Endothelial cell (in vitro differentiated cells): ENCODE data around the gene JCAD. TPM values are rescaled to one million over a fixed set of nuclear protein-coding genes. Genes with fewer than 3 reads are reported as not detected.

Source experiments
- DNase-seq: peaks from one replicate; pipeline ENCODE4 v3.0.0; 2021; ENCODE audit warnings: low spot score
- H3K27ac Mint-ChIP-seq: one replicate; pipeline ENCODE4 v1.8.0; 2021; ENCODE audit warnings: mixed read lengths, inconsistent platforms; ENCODE audit not compliant: unreplicated experiment
- H3K27me3 Mint-ChIP-seq: one replicate; pipeline ENCODE4 v1.8.0; 2021; ENCODE audit warnings: mild to moderate bottlenecking, moderate library complexity, mixed read lengths, inconsistent platforms; ENCODE audit not compliant: unreplicated experiment
- H3K36me3 Mint-ChIP-seq: one replicate; pipeline ENCODE4 v1.8.0; 2021; ENCODE audit warnings: mild to moderate bottlenecking, low read depth, mixed read lengths, inconsistent platforms; ENCODE audit not compliant: unreplicated experiment
- H3K4me1 Mint-ChIP-seq: one replicate; pipeline ENCODE4 v1.8.0; 2021; ENCODE audit warnings: mild to moderate bottlenecking, mixed read lengths, inconsistent platforms; ENCODE audit not compliant: unreplicated experiment
- H3K4me3 Mint-ChIP-seq: one replicate; pipeline ENCODE4 v1.8.0; 2021; ENCODE audit warnings: mild to moderate bottlenecking, mixed read lengths, inconsistent platforms; ENCODE audit not compliant: unreplicated experiment
- H3K9me3 Mint-ChIP-seq: one replicate; pipeline ENCODE4 v1.8.0; 2021; ENCODE audit warnings: mixed read lengths, inconsistent platforms; ENCODE audit not compliant: unreplicated experiment
- total RNA-seq: library from RNA; stranded (reverse); fragmentation: NEBNext Ultra II Directional; extraction: Animal tissue kit (Norgen Biotek cat#: 25700); gene quantifications from one replicate; pipeline ENCODE4 v1.2.1, GENCODE V29; 2021; ENCODE audit not compliant: unreplicated experiment
- TF ChIP-seq, protein P1 (sequence below): fragments of 200-600 bp; sonication (generic); IDR thresholded peaks from one replicate; pipeline ENCODE4 v1.5.0; 2021; ENCODE audit warnings: antibody characterized with exemption; ENCODE audit not compliant: unreplicated experiment

JCAD gene
- total RNA-seq, 1 donor from 2014 or later = 234 TPM

DNA sequence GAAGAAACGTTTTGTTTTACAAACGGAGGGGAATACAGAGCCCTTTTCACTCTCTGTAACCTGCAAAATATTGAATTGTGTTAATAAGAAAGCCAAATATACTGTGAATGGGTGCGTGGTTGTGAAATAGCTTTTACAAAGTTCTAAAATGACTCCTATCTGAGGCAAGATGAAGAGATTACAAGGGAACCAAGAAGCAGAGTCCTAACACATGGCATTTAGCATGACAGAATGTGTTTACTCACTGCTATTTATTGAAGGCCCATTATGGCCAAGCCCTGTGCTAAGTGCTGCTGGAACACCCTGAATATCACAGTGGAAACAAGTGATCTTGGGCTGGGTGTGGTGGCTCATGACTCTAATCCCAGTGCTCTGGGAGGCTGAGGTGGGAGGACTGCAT lies 12.9 kb downstream of the JCAD start:
- Mint-ChIP-seq H3K36me3 (peaks cover 84% of the 10 kb centered on the region), H3K27me3 (peaks cover 16% of the 10 kb centered on the region), H3K4me1 (peaks cover 93% of the 10 kb centered on the region), H3K9me3 (no peaks in the 10 kb centered on the region), H3K27ac (peak overlapping the region; percentile 48), H3K4me3 (peak overlapping the region; percentile 72)
- DNase-seq = no peak
- TF ChIP-seq, protein P1, sequence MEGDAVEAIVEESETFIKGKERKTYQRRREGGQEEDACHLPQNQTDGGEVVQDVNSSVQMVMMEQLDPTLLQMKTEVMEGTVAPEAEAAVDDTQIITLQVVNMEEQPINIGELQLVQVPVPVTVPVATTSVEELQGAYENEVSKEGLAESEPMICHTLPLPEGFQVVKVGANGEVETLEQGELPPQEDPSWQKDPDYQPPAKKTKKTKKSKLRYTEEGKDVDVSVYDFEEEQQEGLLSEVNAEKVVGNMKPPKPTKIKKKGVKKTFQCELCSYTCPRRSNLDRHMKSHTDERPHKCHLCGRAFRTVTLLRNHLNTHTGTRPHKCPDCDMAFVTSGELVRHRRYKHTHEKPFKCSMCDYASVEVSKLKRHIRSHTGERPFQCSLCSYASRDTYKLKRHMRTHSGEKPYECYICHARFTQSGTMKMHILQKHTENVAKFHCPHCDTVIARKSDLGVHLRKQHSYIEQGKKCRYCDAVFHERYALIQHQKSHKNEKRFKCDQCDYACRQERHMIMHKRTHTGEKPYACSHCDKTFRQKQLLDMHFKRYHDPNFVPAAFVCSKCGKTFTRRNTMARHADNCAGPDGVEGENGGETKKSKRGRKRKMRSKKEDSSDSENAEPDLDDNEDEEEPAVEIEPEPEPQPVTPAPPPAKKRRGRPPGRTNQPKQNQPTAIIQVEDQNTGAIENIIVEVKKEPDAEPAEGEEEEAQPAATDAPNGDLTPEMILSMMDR = no peak

DNA sequence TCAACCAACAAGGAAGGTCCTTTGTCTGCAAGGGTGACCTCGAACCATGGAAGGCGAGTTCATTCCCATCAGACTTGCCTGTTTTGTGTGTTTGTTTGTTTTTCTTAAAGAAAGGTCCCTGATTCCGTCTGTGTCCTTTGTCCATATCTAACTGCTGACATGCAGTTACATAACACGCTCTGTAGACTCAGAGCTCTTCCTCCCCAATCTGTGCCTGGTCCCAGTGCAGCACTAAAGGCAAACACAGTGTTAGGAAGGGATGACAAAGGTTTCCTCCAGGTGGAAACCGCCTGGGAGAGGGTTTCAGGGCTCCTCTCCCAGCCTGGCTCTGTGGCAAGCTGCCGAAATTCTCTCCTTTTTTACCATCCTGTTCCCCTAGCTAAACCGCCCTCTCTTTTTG lies 13.4 kb downstream of the JCAD start:
- TF ChIP-seq, protein P1 = no peak
- Mint-ChIP-seq H3K36me3 (peaks cover 85% of the 10 kb centered on the region), H3K9me3 (no peaks in the 10 kb centered on the region), H3K27ac (peak overlapping the region; percentile 81), H3K4me3 (peak overlapping the region; percentile 79), H3K4me1 (peaks cover 93% of the 10 kb centered on the region), H3K27me3 (peaks cover 13% of the 10 kb centered on the region)
- DNase-seq = no peak

DNA sequence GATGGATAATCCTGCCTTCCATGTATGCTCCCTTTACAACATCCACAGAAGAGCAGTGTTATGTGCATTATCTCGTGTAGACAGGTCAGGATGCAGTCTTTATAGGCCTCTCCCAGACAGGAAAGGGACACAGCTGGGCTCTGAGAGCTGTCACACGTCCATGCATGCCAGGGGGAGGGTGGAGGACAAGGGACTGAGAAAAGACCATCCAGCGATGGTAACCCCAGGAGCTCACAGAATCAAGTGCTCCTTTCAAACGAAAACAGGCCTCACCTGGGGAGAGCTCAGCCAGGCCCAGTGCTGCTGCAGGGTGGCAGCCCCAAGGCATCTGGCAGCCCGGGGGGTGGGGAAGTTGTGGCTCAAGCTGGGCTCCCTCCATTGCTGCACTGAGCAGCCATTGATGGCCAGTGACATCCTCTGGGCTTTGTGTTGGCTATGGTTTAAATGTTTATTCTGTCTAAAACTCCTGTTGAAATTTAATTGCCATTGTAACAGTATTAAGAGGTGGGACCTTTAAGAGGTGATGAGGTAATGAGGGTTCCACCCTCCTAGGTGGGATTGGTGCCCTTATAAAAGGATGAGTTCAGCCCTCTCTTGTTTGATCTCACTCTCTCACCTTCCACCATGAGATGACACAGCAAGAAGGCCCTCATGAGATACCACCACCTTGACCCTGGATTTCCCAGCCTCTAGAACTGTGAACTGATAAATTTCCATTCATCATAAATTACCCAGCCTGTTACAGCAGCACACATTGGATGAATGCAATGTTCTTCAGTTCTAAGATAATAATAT lies 15.7 kb downstream of the JCAD start:
- TF ChIP-seq, protein P1 = no peak
- Mint-ChIP-seq H3K36me3 (peaks cover 92% of the 10 kb centered on the region), H3K9me3 (no peaks in the 10 kb centered on the region), H3K27me3 (peaks cover 24% of the 10 kb centered on the region), H3K4me3 (peak overlapping the region; percentile 57), H3K27ac (peak overlapping the region; percentile 85), H3K4me1 (peaks cover 96% of the 10 kb centered on the region)
- DNase-seq = peak; percentile 42

DNA sequence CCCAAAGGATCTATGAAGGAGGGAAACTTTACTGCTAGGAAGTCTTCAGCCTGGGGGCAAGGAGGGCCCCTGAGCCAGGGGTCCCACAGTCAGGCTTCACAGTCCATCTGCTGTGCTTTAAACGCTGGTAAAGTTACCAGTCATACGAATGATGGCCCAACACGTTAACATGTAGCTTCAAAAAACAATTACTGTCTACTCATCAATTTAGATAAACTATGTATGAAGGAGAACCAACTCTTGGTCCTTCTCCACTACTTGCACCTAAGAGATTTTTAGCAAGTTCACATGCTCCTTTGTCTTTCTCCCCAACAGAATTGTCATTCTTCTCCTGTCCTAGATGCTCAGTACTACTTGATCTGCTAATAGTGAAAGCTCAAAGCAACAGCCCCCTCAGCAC lies 16.6 kb downstream of the JCAD start:
- Mint-ChIP-seq H3K9me3 (no peaks in the 10 kb centered on the region), H3K4me1 (peaks cover 97% of the 10 kb centered on the region), H3K27me3 (peaks cover 30% of the 10 kb centered on the region), H3K36me3 (peaks cover 94% of the 10 kb centered on the region), H3K27ac (peak overlapping the region; percentile 85), H3K4me3 (peak overlapping the region; percentile 27)
- TF ChIP-seq, protein P1 = no peak
- DNase-seq = no peak
